Vagina (tissue), 2 donors: ENCODE results near the gene ASS1. TPM values are rescaled to one million over a fixed set of nuclear protein-coding genes. Genes with fewer than 3 reads are reported as not detected.

Experiments used
- DNase-seq, 2 donors: peaks; one replicate each; pipeline ENCODE4 v3.0.0-alpha.2; 2017; ENCODE audit errors: extremely low spot score in 2 of 2
- H3K27ac ChIP-seq: fragments of 200-600 bp; sonication (generic); one replicate; pipeline ENCODE4 v1.5.1; 2019
- H3K27me3 ChIP-seq: fragments of 200-600 bp; sonication (generic); one replicate; pipeline ENCODE4 v1.5.1; 2019
- H3K36me3 ChIP-seq, 2 donors: fragments of 200-600 bp; sonication (generic); one replicate each; pipeline ENCODE4 v1.5.1; 2017 to 2019
- H3K4me1 ChIP-seq: fragments of 200-600 bp; sonication (generic); one replicate; pipeline ENCODE4 v1.5.1; 2019
- H3K4me3 ChIP-seq, 2 donors: fragments of 200-600 bp; sonication (generic); 1 replicate in 1 of 2; 2 replicates in 1 of 2; pipeline ENCODE4 v1.5.1; 2016 to 2019
- H3K9me3 ChIP-seq: fragments of 200-600 bp; sonication (generic); one replicate; pipeline ENCODE4 v1.5.1; 2019
- CTCF ChIP-seq, 3 experiments: fragments of 450-650 bp in 2 of 3; fragments of 200-600 bp in 1 of 3; sonication (generic) in 1 of 3; IDR thresholded peaks; one replicate each; pipeline ENCODE4 v1.5.1; 2017 to 2019; ENCODE audit warnings: antibody characterized with exemption in 3 of 3, mild to moderate bottlenecking in 2 of 3, moderate library complexity in 2 of 3
- POLR2A ChIP-seq, 2 donors: fragments of 450-650 bp; IDR thresholded peaks; one replicate each; pipeline ENCODE4 v1.6.1; 2017; ENCODE audit warnings: antibody characterized with exemption in 2 of 2, mild to moderate bottlenecking in 2 of 2, moderate library complexity in 2 of 2
- POLR2AphosphoS5 ChIP-seq, 2 donors: sonication (generic); formaldehyde crosslinking; IDR thresholded peaks; one replicate each; pipeline ENCODE4 v1.9.0; 2017; ENCODE audit warnings: antibody characterized with exemption in 2 of 2, mild to moderate bottlenecking in 2 of 2, low read depth in 1 of 2; ENCODE audit not compliant: insufficient read depth in 1 of 2
- intact Hi-C: fragments of 100-400 bp; cut with DNase I; formaldehyde crosslinking; loops from one replicate; pipeline ENCODE4 v1.15.1; 2023
- total RNA-seq: library from RNA; depleted of rRNA; stranded (reverse); fragments of >200 nt; gene quantifications from one replicate; pipeline ENCODE4 v1.2.3, GENCODE V29; 2016

Gene ASS1
- total RNA-seq = 84.0 TPM

- peak within 1 kb of the TSS; percentile 67 to 81 for H3K4me3 ChIP-seq
- TF ChIP-seq POLR2AphosphoS5 (IDR thresholded peaks at IDR 0.05; ENCODE audit: insufficient read depth in 1 of 2, low read depth in 1 of 2) = peak in 1 of 2 donors; percentile 66
- TF ChIP-seq CTCF (IDR thresholded peaks at IDR 0.05) = no peak
- peaks cover 4% of the 10 kb centered on the region for H3K9me3 ChIP-seq
- no peaks in the 10 kb centered on the region for H3K36me3 ChIP-seq
- H3K27ac ChIP-seq = peak within 1 kb of the TSS; percentile 85
- DNase-seq = no peak
- intact Hi-C loops = no loop called here
- no peaks in the 10 kb centered on the region for H3K27me3 ChIP-seq
- H3K4me1 ChIP-seq = peaks cover 56% of the 10 kb centered on the region
Observed at GRCh38 chr9:130444565-130445221, at the start of gene ASS1. Gene ASS1, plus strand, starts transcription at chr9:130444961. Its CDS starts 7,268 bp downstream, at chr9:130452229.

- H3K4me1 ChIP-seq = no peaks in the 10 kb centered on the region
- no peak for DNase-seq
- H3K9me3 ChIP-seq = no peaks in the 10 kb centered on the region
- intact Hi-C loops = no loop called here
- H3K36me3 ChIP-seq = no peaks in the 10 kb centered on the region
- no peaks in the 10 kb centered on the region for H3K27me3 ChIP-seq
- H3K4me3 ChIP-seq = no peak overlapping the region
- no peak for TF ChIP-seq POLR2A (IDR thresholded peaks at IDR 0.05)
- no peak overlapping the region for H3K27ac ChIP-seq
Observed at GRCh38 chr9:130395810-130396435, 48.8 kb upstream of the ASS1 start.

DNA sequence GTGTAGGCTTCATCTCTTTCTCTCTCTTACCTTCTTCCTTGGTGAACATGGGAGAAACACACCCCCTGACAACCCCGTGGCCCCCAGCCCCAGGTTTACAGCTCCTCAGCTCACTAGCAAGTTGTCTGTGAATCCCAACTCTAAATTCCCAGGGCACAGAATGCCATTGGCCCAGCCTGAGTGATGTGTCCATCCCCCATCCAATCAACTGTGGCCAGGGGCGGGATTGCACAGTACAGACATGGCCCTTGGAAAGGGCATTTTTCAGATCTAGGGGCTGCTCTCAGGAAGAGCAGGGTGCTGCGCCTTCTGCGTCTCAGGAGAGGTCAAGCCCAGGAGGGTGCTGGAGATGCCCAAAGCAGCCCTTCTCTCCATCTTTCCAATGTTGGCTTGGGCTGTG, 48.2 kb upstream of the ASS1 start:
- no peak for DNase-seq
- intact Hi-C loops = no loop called here
- no peaks in the 10 kb centered on the region for H3K27me3 ChIP-seq
- H3K27ac ChIP-seq = no peak overlapping the region
- TF ChIP-seq CTCF (IDR thresholded peaks at IDR 0.05) = no peak
- no peak for TF ChIP-seq POLR2AphosphoS5 (IDR thresholded peaks at IDR 0.05; ENCODE audit: insufficient read depth in 1 of 2, low read depth in 1 of 2)
- TF ChIP-seq POLR2A (IDR thresholded peaks at IDR 0.05) = no peak
- no peaks in the 10 kb centered on the region for H3K36me3 ChIP-seq
- H3K4me1 ChIP-seq = no peaks in the 10 kb centered on the region
- H3K4me3 ChIP-seq = no peak overlapping the region
- no peaks in the 10 kb centered on the region for H3K9me3 ChIP-seq

DNA sequence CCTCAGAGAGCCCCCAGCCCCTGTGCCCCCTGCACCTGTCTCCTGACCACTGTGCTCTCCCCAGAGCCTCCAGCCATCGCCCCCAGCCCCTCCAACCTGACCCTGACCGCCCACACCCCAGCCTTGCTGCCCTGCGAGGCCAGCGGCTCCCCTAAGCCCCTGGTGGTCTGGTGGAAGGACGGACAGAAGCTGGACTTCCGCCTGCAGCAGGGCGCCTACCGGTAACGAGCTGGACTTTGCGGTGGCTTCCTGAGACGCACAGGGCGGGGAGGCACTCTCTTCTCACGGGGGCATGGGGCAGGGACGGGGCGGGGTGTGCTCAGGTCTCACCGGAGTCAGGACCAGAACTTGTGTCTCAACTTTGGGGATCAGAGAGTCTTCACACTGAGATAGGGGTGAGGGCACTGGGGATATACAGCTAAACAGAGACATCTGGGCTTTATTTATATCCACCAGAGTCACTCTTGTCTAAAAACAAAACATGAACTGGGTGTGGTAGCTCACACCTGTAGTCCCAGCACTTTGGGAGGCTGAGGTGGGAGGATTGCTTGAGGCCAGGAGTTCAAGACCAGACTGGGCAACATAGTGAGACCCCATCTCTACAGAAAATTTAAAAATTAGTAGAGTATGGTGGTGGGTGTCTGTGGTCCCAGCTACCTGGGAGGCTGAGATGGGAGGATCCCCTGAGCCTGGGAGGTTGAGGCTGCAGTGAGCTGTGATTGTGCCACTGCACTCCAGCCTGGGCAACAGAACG, 46.1 kb upstream of the ASS1 start:
- no peaks in the 10 kb centered on the region for H3K9me3 ChIP-seq
- H3K27ac ChIP-seq = no peak overlapping the region
- H3K4me1 ChIP-seq = no peaks in the 10 kb centered on the region
- no peaks in the 10 kb centered on the region for H3K27me3 ChIP-seq
- no peaks in the 10 kb centered on the region for H3K36me3 ChIP-seq
- no peak overlapping the region for H3K4me3 ChIP-seq
- intact Hi-C loops = no loop called here
- TF ChIP-seq CTCF (IDR thresholded peaks at IDR 0.05) (no peak), POLR2AphosphoS5 (IDR thresholded peaks at IDR 0.05; ENCODE audit: insufficient read depth in 1 of 2, low read depth in 1 of 2) (no peak), POLR2A (IDR thresholded peaks at IDR 0.05) (no peak)
- no peak for DNase-seq

- TF ChIP-seq CTCF (IDR thresholded peaks at IDR 0.05) (no peak), POLR2AphosphoS5 (IDR thresholded peaks at IDR 0.05; ENCODE audit: insufficient read depth in 1 of 2, low read depth in 1 of 2) (no peak), POLR2A (IDR thresholded peaks at IDR 0.05) (no peak)
- DNase-seq = no peak
- H3K27me3 ChIP-seq = no peaks in the 10 kb centered on the region
- H3K4me1 ChIP-seq = no peaks in the 10 kb centered on the region
- H3K9me3 ChIP-seq = no peaks in the 10 kb centered on the region
- intact Hi-C loops = no loop called here
- no peaks in the 10 kb centered on the region for H3K36me3 ChIP-seq
- H3K27ac ChIP-seq = no peak overlapping the region
- no peak overlapping the region for H3K4me3 ChIP-seq
Observed at GRCh38 chr9:130399768-130400167, 45.0 kb upstream of the ASS1 start.
